HG03460 (cell line): ENCODE results near the gene TNPO1.

Experiments used
- ATAC-seq: cut with Tn5 transposase; IDR thresholded peaks from one replicate; pipeline ENCODE4 v1.9.1; 2021; ENCODE audit not compliant: unreplicated experiment

The TNPO1 gene

DNA sequence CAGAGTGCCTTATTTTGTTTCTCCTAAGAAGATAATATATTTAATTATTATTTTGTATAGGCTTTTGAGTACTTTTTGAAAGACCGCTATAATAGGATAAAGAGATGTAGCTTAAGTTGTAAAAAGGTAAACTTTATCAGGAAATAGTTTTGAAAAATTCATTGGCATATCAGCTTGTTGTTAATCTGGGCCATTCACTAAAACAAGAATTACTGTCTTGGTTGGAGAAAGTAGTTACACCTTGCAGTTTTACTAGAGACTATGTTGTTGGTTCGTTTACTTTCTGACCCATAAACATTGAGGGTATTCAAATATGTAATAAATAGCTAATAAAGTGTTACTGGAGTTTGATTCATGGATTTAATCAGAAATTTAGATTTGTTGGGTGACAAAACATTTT lies 33.7 kb downstream of the TNPO1 start:
- no peak for ATAC-seq

DNA sequence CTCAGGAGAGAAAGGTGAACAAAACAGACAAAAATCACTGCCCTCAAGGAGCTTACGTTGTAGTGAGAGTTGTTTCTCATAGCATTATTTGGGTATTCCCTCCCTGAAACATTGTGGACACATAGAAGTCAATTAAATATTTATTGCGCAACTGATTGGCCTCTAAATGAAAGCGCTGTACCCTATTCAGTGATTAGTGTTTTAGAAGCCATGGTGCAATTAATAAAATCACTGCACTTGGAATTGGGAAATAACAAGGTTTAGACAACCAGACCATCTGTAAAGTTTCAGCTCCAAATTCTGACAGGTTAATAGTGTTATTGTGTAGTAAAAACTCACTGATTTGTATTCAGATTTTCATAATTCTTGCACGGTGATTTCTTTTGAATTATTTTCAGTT lies 35.9 kb downstream of the TNPO1 start:
- no peak for ATAC-seq

DNA sequence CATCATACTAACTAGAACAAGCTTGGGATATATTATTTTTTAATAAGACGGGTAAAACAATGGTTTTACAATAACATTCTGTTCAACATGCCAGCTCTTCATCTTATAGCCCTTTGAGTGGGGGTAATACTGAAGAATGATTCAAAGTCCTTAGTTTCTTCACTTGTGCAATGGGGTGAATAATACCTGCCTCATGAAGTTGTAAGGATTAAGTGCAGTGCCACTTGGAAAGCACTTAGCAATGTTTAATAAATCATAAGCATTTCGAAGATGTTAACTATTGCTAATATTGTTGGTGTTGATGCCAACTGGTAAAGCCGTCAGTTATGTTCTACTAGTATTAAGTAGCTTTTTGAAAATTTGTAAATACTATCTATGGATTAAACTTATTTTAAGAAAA lies 38.0 kb downstream of the TNPO1 start:
- no peak for ATAC-seq

DNA sequence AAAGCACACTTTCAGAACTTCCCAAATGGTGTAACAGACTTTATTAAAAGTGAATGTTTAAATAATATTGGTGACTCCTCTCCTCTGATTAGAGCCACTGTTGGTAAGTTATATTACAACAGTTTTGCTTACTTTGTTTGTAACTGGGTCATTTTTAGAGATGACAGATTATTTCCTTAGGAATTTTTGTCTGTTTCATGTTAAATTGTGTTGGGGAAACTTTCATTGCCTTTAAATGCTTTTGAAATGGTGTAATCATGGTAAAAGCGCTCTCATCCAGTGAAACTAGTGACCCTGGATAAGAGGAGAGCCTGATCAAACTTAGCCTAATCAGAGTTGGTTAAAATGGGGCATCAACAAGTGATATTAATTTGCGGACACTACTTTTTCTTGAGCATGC lies 39.4 kb downstream of the TNPO1 start:
- ATAC-seq = no peak

DNA sequence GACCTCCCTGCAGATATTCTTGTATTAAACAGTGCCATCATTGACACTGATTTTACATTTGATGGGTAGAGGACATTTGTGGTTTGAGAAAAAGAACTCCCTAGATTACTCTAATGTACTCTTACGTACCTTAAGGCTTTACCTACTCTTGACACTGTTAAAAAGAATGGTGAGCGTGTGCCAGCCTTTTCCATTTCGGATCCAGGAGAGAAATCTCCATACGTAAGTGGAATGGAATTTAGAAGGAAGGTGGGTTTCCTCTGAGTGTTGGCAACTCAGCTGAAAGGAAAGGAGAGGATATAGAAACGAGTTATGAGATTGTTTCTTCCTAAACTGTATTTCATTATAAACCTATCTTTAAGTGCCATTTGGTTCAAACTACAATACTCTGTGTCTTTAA lies 40.9 kb downstream of the TNPO1 start:
- ATAC-seq = no peak

DNA sequence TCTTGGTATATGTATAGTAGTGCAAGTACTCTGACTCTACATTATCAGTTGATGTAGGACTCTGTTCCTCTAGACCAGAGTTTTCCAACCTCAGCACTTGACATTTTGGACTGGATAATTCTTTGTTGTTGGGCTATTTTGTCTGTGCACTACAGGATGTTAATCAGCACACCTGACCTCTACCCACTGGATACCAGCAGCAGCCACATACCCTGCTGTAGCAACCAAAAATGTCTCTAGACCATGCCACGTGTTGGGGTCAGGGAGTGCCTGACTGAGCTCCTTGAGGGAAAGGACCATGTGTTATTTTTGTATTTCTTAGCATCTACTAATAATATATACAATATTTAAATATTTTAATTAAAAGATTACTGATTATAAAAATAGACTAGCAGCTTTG lies 42.7 kb downstream of the TNPO1 start:
- ATAC-seq = no peak

DNA sequence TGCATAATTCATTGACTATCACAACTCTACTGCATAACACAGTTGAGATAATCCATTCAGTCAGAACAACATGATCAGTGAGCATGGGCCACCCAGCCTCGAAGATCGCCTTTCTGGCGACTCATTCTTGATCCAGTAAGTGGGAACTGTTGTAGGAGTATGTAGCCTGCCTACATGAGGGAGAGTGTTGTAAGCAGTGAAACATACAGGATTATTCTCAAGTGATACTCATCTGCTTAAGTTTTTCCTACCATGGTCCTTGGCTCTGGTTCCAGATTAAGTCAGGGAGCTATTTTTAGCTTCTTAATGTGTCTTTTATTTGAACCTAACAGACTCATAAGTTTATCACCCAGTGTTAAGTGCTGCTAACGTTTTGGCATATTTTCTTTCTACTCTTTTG lies 44.0 kb downstream of the TNPO1 start:
- no peak for ATAC-seq

DNA sequence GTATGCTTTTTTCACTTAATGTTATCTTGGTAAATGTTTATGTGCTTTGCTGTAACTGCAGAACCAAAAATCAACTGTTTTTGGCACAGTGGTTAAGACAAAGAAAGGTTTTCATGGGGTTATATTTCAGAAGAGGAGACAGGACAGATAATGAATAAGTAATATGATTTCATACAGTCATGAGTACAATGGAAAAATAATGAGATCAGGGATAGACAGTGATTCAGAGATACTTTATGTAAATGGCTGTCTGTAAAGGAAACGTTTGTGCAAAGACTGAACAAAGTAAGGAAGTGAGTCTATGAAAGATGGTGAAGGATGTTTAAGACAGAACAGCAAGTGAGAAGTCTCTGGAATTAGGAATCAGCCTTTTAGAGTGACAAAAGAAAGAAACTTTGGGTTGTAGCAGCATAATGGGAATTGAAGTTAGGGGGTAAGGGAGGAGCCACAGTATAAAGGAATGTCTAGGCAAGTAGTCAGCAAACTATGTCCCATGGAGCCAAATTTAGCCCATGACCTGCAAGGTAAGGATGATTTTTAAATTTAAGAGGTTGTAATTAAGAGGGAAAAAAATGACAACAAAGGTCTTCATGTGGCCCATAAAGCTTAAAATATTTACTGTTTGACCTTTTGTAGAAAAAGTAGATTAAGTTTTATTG lies 55.0 kb downstream of the TNPO1 start:
- no peak for ATAC-seq

DNA sequence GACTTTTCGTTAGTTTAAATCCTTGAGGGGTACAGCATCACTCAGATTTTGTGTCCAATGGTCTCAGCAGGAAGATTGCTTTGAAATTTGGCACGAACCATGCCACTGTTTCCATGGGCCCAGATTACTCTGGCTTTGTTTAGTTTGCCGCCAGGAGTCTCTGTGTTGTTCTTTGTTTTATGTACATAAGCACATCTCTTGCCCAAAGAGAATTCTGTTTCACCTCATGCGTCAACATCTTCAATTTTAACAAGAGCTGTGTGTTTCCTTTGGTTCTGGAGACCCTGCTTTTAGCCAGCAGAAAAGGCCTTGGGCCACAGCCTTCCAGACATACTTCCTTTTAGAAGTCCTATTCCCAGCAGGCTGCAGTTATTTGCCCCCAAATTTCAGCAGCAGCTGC lies 62.4 kb downstream of the TNPO1 start:
- ATAC-seq = no peak

DNA sequence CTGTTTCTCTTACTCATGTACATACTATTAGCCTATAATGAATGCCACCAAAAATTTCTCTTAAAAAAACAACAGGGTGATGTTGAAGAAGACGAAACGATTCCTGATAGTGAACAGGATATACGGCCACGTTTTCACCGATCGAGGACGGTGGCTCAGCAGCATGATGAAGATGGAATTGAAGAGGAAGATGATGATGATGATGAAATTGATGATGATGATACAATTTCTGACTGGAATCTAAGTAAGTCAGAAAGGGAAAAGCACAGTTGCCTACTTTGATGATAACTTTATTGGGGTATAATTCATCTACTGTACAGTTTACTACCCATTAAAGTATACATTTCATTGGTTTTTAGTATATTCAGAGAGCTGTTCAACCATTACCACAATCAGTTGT lies 66.5 kb downstream of the TNPO1 start:
- no peak for ATAC-seq

DNA sequence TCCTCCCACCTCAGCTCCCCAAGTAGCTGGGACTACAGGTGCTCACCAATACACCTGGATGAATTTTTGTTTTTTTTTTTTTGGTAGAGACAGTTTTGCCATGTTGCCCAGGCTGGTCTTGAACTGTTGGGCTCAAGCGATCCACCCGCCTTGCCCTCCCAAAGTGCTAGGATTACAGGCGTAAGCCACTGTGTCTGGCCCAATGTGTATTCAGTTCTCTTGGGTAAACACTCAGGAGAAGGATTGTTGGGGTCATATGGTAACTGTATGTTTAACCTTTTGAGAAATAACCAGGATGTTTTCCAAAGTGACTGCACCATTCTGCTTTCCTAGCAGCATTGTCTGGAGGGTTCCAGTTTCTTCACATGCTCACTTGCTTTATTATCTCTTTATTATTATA lies 67.4 kb downstream of the TNPO1 start:
- no peak for ATAC-seq

DNA sequence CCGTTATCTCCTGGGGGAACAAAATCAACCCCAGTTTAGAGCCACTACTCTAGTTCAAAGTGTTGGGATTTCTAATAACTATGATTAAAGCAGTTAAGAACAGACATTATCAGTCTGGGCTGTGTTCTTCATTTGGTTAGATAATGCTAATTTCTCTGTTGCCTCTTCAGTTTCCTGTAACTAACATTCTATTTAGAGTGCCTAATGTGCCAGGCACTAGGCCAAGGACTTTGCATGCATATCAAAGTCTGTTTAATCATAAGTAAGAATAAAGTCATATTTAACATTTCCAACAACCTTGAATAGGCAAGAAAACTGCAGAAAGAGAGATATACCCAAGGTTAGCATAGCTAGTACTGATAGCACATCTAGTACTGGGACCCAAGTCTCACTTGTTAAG lies 68.4 kb downstream of the TNPO1 start:
- ATAC-seq = no peak

DNA sequence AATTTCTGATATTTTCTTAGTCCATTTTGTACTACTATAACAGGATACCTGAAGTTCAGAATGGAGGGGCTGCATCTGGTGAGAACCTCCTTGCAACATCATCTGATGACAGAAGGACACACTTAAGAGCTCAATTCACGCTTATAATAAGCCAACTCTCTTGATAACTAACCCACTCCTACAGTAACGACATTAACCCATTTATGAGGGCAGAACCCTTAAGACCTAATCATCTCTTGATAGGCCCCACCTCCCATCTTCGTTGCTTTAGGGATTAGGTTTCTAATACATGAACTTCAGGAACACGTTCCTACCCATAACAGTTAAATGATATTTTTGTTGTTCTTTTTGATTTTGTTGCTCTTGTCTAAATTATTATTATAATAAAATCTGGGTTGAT lies 69.4 kb downstream of the TNPO1 start:
- ATAC-seq = no peak

DNA sequence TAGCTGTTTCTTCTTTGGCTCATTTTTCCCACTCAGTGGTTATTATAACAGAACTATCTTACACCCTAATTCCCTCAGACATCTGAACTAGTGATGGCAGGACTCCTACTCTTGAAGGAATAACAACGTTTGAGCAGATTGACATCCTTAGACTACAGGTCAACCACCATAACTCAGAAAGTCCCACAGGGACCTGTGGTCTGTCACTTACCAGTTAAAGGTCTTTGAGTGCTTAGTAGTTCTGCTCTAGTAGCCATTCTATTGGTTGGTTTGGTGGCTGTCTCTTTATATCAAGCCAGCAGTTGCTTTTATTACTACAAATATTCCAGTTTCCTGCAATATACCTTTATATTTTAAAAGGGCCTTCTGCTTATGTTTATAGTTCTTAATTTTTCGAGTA lies 72.1 kb downstream of the TNPO1 start:
- no peak for ATAC-seq

DNA sequence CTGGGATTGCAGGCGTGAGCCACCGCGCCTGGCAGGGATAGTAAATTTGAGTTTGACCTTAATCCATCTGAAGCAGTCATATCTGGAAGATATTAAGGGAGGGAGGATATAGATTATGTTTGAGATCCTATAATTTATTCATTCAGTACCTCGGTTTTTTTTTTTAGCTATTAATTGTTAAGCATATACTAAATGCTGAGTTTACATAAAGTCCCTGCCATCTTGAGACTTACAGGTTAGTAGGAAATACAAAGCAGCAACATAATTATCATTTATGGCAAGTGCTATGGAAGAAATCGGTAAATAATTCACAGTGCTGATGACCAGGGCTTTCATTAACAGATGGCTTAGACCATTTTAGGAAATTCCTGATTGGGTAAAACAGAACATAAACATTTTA lies 72.9 kb downstream of the TNPO1 start:
- ATAC-seq = no peak

DNA sequence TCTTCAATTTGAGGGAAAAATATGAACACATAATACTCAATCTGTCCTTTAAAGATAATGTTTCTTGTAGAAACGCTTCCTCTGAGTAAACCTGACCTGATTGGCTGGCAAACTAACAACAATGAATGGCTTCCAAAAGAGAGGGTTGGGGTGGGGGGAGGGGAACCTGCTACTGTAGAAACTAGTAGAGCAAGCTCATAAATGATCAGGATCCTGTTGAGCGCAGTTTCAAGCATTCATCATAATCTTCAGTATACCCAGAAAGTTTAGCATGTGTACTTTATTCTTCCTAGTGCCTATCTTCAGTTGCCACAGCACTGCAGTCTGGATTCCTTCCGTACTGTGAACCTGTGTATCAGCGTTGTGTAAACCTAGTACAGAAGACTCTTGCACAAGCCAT lies 76.4 kb downstream of the TNPO1 start:
- ATAC-seq = no peak

DNA sequence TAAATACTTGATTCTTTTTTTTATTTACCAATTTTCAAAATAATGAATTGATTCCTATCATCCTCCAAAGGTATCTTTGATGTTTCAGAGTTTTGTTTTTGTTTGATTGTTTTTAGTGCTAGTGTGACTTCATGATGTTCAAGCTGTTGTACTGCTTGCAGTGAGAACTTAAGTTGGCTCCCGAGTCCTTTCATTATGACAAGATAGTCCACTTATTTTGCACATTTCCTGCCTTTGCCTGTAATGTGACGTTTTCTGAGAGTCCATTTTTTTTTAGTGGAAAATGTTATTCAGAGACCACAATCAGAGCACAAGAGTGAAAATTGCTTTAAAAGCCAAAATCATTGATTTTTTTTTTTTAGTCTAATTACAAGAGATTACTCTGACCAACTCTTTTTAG lies 79.3 kb downstream of the TNPO1 start:
- no peak for ATAC-seq

DNA sequence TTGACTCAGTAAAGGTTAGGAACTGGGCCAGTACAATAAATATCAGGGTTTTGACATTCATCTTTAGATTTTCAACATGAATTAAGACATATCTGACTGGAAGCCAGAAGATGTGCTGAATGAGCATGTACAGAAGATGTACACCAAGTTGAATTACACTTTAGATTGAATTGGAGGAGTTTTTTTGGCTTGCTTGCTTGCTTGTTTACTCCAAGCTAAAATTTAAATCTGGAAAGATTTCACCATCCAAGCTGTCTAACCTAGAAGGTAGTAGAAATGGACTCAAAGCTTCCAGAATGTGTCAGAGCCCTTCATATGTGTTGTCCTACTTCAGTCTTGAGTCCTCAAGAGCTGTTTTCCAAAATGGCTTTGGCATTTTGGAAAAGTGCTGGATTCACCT lies 90.3 kb downstream of the TNPO1 start:
- no peak for ATAC-seq

DNA sequence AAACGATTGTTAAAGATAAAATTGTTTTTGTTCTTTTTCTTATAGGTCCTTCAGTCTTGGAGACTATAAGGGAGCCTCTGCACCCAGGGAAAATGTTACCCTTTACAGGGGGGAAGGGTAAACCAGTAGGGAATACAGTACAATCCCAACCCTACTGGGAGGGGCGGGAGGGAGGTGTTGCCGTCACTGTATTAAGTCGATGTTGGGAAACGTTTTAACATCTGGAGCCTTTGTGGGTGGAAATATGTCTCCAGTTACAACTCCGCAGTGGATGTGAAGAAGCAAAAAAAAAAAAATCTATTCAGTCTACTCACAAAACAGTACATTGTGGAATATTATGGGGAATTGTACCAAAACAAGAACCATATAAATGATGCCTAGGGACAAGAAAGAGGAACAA lies 92.2 kb downstream of the TNPO1 start:
- ATAC-seq = no peak

DNA sequence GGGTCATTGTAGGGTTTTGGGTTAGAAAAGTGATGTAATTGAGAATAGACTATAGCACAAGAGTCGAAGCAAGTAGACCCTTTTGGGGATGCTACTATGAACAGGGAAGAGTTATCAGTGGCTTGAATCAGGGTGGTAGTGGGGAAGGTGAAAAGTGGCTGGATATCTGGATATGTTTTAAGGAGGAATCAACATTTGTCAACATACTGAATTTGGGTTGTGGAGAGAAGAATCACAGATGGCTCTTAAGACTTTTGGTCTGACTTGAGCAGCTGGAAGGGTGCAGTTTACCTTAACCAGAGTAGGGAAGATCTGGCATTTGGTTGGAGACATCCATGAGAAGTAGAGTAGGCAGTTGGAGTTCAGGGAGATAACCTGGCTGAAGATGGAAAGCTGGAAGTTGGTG lies 100.9 kb downstream of the TNPO1 start:
- ATAC-seq = no peak

DNA sequence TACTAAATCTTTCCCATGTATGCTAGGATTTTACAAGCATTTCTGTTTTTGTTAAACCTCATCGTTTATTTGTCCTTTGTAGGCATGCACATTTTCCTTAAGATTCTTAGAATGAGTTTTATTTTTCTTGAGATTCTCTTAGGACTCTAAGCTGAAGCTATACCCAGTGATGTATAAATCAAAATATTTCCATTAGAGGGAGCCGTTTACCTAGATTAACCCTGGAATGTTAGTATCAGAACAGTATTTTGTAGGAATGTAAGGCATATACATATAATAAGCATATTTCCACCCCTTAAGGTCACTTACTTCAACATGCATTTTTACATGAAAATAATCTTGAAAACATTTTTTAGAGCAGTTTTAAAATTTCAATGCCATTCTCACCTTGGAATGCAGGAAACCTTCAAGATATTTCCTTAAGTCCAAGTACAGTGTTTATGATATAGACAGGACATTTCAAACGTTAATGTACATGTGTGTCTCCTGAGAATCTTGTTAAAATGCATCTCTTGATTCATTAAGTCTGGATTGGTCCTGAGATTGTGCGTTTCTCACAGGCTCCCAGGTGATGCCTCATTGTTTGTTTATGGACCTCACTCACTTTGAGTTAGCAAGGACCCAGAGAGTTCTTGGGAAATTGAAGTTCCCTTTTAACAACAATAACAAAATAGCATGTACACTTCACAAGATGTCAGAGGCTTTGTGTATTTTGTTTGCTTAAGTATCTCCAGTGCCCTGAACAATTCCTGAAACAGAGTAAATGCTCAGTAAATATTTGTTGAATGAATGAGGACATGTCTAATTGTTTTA lies 104.4 kb downstream of the TNPO1 start:
- no peak for ATAC-seq

DNA sequence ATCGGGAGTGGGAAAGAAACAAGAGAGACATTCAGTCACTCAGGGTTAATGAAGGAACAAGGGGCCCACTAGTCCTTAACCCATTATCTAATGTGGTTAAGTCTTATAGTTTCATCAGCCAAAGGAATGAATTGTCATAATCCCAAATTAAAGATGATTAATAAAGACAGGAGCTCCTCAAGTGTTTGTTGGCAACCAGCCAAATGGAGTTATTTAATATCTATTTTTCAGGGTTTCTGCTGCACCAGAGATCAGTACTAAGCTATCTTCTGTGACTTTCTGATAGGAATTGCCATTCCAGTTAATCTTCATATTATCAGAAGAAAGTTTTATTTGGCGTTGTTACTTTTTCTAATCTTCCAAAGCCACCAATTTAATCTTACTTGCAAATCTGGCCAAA lies 105.4 kb downstream of the TNPO1 start:
- ATAC-seq = no peak

DNA sequence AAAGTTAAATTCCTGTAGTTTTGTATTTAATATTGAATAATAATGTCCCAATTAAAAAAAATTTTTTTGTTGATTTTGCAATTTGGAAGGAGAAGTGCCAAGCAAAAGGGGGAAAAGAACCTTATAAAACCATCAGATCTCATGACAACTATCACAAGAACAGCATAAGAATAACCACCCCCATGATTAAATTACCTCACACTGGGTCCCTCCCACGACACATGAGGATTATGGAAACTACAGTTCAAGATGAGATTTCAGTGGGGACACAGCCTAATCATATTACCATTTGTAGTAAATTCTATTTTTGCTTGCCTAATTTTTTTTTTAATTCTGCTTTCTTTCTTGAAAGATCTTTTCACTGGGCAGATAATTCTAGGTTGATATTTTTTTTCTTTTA lies 106.0 kb downstream of the TNPO1 start:
- no peak for ATAC-seq
